SW480 (cell line): ENCODE results near the gene BDP1.
A peak's percentile ranks its signal among the peaks of the same experiment; 100 is the strongest.
"Not testable (repeated sequence)": the region's sequence is repeated elsewhere in the genome, so short reads cannot be mapped to it uniquely, and the experiment has no call there.

Source experiments
- DNase-seq: peaks from one replicate; pipeline ENCODE4 v3.0.0-alpha.2; 2016; ENCODE audit warnings: low spot score

BDP1 gene

GRCh38 chr5:71460693-71461092 is 5.2 kb downstream of the BDP1 start:
- no peak for DNase-seq

- DNase-seq, result no peak
Measured at GRCh38 chr5:71461360-71461759, 5.9 kb downstream of the BDP1 start.

- no peak for DNase-seq
Measured at GRCh38 chr5:71471193-71471592, 15.7 kb downstream of the BDP1 start.

- DNase-seq, result peak; percentile 48
Measured at GRCh38 chr5:71475788-71476384, 20.4 kb downstream of the BDP1 start.

- no peak for DNase-seq
Measured at GRCh38 chr5:71481441-71481840, 26.0 kb downstream of the BDP1 start.

GRCh38 chr5:71482132-71482531 is 26.7 kb downstream of the BDP1 start:
- DNase-seq, result no peak

- DNase-seq, result peak; percentile 83
Measured at GRCh38 chr5:71483355-71483754, 27.9 kb downstream of the BDP1 start.

GRCh38 chr5:71492817-71493615 is 37.6 kb downstream of the BDP1 start:
- no peak for DNase-seq

GRCh38 chr5:71494202-71494601 is 38.8 kb downstream of the BDP1 start:
- not testable (repeated sequence) for DNase-seq

GRCh38 chr5:71498756-71499155 is 43.3 kb downstream of the BDP1 start:
- not testable (repeated sequence) for DNase-seq

GRCh38 chr5:71503536-71503935 is 48.1 kb downstream of the BDP1 start:
- DNase-seq, result no peak

- DNase-seq, result no peak
Measured at GRCh38 chr5:71522151-71522550, 66.7 kb downstream of the BDP1 start.

- DNase-seq, result not testable (repeated sequence)
Measured at GRCh38 chr5:71525611-71526010, 70.2 kb downstream of the BDP1 start.

- no peak for DNase-seq
Measured at GRCh38 chr5:71528206-71528605, 72.8 kb downstream of the BDP1 start.

GRCh38 chr5:71529682-71530081 is 74.2 kb downstream of the BDP1 start:
- no peak for DNase-seq

GRCh38 chr5:71533142-71533541 is 77.7 kb downstream of the BDP1 start:
- no peak for DNase-seq

- peak; percentile 5 for DNase-seq
Measured at GRCh38 chr5:71533615-71534014, 78.2 kb downstream of the BDP1 start.

- DNase-seq, result no peak
Measured at GRCh38 chr5:71537687-71538086, 82.2 kb downstream of the BDP1 start.

GRCh38 chr5:71550885-71551284 is 95.4 kb downstream of the BDP1 start:
- not testable (repeated sequence) for DNase-seq

- DNase-seq, result not testable (repeated sequence)
Measured at GRCh38 chr5:71551582-71551981, 96.1 kb downstream of the BDP1 start.

- DNase-seq, result not testable (repeated sequence)
Measured at GRCh38 chr5:71552026-71552749, 96.7 kb downstream of the BDP1 start.

GRCh38 chr5:71563161-71563560 is 107.7 kb downstream of the BDP1 start:
- no peak for DNase-seq

GRCh38 chr5:71564895-71565294 is 109.4 kb downstream of the BDP1 start:
- no peak for DNase-seq
